Middle frontal gyrus (tissue), 1 donor: Measurements from ENCODE around the gene SNX22.
A peak's percentile ranks its signal among the peaks of the same experiment; 100 is the strongest.

ENCODE experiments used
- DNase-seq: peaks from one replicate; pipeline ENCODE4 v3.0.0-alpha.2; 2015; ENCODE audit warnings: low spot score; ENCODE audit errors: extremely low spot score

SNX22 gene

DNA sequence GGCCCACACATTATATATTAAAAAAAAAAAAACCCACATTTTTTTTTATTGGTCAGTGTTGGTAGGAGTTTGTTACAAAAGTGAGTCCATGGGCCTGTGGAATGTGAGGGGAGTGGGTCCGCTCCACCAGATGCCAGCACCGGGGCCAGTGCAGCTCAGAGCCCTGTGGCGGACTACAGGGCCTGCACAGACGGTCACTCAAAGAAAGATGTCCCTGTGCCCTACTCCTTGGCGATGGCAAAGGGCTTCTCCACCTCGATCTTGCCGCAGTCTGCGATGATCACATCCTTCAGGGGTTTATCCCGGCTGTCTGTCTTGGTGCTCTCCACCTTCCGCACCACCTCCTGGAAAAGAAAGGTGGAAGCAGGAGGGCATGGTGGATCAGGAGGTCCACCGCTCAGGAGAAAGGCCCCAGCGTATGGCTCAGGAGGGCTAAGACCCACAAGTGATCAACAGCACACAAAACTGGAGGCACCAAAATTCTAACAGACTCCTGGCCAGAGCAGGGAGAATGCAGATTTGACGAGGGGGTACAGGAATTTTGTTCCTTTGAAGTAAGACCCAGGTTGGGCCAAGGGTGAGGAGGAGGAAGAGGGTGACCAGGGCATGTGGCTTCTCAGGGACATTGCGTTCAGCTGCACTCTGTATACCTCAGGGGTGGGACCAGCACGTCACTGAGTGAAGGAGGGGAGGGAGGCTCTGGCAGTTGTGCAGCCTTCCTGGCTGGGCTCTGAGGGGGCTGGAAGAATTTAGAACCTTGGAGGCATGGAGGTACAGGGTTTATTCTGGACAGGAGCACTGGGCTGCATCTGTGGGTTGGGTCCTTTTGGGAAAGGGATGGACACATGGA is 4.5 kb downstream of the SNX22 start:
- DNase-seq: no peak

DNA sequence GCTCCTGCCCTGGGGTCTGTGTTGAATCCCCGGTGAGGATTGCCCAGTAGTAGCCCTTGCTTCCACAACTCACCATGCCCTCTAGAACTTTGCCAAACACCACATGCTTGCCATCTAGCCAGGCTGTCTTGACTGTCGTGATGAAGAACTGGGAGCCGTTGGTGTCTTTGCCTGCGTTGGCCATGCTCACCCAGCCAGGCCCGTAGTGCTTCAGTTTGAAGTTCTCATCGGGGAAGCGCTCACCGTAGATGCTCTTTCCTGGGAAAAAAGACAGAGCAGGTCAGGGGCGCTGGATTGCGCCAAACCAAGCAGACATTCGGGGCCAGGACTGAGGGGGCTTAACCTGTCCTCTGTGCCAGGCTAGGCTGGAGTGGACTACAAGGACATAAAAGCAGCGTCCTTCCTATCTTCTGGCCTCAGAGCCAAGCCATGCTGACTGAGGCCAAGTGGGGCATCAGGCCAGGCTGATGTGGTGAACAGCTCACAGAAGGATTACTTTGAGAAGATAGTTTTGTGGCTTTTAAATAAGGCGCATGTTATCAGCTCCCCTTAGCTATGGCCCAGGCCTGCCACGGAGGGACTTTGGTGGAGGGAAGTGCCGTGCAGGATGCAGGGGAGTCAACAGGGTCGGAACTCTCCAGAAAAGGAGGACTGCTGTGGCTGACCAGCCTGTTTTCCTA is 5.3 kb downstream of the SNX22 start:
- DNase-seq: no peak

- DNase-seq: no peak
These were observed 6.1 kb downstream of the SNX22 start for GRCh38 chr15:64157599-64158125.

GRCh38 chr15:64158363-64159134 is 7.0 kb downstream of the SNX22 start:
- no peak for DNase-seq

GRCh38 chr15:64161688-64162477 is 10.4 kb downstream of the SNX22 start:
- no peak for DNase-seq

- no peak for DNase-seq
These were observed 10.9 kb downstream of the SNX22 start for GRCh38 chr15:64162478-64162868.

DNA sequence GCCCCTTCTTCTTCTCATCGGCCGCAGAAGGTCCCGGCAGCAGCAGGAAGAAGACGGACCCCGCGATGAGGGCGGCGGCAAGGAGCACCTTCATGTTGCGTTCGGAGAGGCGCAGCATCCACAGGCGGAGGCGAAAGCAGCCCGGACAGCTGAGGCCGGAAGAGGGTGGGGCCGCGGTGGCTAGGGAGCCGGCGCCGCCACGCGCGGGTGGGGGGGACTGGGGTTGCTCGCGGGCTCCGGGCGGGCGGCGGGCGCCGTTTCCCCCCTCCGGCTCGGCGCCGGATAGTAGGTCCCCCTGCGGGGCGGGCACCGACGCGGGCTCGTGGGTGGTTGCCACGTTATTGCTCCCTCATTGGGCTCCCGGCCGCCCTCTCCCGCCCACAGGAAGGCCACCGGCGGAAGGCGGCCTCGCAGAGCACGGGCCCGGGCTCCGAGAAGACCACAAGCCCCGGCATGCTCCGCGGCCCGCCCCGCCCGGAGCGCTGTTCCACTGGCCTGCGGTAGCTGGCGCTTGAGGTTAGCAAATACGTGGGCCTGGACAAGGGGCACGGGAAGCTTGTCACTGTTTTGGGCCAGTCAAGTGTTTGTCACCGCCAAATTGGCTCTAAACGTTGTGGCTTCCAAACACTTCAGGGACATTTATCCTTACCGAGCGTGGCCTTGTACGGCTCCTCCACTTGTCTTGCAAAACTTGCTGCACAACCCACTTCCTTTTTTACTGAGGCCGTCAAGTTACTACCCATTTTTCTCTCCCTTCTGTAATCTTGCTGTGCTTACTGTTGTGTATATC is 11.5 kb downstream of the SNX22 start, which contains the start of gene PPIB:
Gene PPIB (minus strand): TSS at position 154 of the 790 bp plus-strand sequence. CDS start 36 bp downstream, at position 118.
- peak; percentile 93 for DNase-seq

DNA sequence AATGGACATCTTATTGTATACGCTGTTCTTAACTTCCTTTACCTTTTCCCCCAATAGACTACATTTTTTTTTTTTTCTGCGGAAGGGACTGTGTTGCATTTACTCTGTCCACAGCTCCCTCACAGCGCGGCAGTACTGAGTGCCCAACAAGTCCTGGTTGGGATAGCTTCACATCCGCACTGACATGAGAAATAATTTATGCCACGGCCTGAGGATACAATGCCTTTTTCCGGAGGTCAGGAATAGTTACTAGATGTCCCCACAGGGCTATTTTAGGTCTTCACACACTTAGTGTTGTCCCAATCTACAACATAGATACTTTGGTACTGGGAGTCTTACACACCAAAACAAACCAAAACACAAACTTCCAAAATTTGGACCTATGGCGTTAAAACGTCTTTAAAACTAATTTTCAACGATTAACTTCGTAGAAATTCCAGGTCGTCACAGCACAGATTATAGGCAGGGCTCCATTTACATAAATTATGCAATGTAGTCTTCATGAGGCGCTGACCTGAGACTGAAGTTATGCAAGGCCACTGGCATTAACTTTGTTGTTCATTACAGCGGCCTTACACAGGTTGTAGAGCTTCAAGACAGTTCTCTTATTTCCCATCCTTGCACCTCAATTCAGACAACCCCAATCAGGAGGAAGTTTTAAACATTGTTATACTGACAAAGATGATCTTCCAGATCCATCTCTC is 12.3 kb downstream of the SNX22 start:
- no peak for DNase-seq

GRCh38 chr15:64164436-64164835 is 12.9 kb downstream of the SNX22 start:
- no peak for DNase-seq

GRCh38 chr15:64166102-64166890 is 14.8 kb downstream of the SNX22 start:
- DNase-seq: no peak

- peak; percentile 22 for DNase-seq
These were observed 28.8 kb downstream of the SNX22 start for GRCh38 chr15:64180235-64180824.

DNA sequence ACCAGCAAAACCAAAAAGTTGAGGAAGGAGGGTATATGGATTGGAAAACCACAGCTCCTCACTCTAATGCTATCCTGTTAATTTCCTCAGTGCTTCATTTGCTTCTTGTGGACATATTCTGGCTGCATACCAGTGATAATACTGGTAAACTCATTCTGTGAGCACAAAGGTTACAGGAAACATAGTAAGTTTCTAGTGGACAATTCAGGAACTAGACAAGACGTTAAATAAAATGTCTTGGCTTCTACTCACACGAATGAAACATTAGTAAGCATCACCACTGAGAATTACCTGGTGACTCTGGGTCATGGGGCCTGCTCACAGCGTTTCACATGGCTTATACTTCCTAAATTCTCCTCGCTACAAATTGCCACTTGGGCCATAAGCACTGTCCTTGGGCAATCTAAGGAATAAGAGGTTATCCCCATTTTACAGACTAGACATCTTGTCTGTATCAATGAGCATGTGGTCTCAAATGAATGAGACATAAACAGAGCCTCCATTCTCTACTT is 31.4 kb downstream of the SNX22 start:
- no peak for DNase-seq

DNA sequence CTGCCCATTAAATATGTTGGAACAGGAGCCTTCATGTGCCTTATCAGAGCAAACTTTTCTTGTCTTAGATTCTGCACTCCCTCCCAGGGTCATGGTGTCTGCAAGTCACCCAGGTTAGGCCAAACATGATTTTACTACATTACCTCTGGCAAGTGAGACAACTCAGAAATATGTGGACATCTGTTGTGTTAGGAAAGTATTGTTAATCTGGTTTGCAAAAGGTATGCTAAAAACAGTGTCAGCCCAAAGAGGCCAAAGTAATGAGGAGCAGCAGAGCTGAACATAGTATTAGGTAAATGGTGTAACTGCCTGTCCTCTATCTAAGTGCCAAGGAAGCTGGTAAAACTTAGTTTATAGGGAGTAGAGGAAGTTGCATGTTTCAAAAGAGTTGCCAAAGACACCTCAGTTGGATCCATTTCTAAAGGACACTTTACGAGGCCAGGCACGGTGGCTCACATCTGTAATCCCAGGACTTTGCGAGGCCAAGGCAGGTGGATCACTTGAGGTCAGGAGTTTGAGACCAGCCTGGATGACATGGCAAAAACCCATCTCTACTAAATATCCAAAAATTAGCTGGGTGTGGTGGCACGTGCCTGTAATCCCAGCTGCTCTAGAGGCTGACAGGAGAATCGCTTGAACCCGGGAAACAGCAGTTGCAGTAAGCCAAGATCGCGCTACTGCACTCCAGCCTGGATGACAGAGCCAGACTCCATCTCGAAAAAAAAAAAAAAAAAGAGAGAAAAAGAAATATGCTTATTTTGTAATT is 33.8 kb downstream of the SNX22 start:
- no peak for DNase-seq

DNA sequence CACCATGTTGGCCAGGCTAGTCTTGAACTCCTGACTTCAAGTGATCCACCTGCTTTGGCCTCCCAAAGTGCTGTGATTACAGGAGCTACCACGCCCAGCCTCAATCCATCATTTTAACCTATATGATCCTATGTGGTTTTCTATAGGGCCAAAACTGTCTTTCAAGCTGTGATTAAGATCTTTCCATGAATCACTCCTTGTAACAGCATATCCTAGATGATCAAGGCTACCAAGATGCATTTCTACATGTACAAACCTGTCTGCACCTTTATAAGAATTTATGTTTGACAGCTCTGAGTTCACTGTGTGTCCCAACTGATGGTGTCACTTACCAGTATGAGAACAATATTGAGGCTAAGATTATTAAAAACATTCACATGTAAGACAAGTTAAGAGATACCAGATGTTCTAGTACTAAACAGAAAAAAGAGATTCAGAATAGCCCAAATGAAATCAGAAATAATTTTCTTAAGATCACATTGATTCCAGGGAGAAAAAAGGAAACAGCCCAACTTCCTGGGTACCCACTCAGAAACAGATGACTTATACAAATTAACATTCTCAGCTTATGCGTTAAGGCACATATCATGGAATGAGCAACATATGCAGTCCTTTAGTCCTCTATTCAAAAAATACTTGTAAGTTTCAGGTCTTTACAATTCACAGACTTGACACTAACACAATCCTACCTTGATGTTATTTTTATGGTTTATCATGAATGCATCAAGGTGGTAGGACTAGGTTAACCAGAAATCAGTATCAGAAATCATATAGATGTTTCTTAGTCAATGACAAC is 36.1 kb downstream of the SNX22 start:
- no peak for DNase-seq

DNA sequence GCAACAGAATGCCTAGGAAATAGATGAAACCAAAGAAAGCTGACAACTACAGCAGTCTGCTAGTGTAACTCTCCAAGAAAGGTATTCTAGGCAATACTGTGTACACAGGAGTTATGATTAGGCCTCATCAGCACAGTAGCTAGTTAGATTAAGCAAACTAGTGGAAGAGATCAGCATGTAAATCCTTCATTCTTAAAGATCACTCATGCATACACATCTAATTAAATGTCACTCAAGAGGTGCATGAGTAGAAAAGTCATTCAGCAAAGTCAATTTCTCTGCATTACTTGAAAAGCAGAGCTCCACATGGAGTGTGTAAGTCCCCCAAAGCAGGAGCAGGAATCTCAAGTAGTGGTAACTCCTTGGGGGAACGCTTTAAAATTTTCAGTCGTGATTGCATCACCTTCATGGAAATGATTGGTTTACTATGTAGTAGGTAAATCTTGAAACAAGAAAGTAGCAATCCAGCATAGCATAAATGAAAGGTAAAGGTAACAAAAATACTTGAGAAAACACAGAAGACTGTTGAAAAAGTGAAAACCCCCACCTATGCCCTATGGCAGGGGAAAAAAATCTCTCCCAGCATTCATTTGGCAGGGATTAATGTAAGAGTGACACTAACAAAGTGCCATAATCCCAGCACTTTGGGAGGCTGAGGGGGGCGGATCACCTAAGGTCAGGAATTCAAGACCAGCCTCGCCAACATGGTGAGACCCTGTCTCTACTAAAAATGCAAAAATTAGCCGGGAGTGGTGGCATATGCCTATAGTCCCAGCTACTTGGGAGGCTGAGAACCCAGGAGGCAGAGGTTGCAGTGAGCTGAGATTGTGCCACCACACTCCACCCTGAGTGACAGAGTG is 40.7 kb downstream of the SNX22 start:
- no peak for DNase-seq
